Measurements from ENCODE around the gene KMT2D.

GRCh38 chr12:49012739-49013138, 47.9 kb downstream of the KMT2D start:
- TF ChIP-seq CTCF (IDR thresholded peaks at IDR 0.05; ENCODE audit: low read depth, low read length) (no peak), POLR2A (IDR thresholded peaks at IDR 0.05; ENCODE audit: extremely low read depth, insufficient read length) (no peak), MYC (IDR thresholded peaks at IDR 0.05; ENCODE audit: low read depth, low read length) (no peak)
- TF ChIP-seq, protein P1, sequence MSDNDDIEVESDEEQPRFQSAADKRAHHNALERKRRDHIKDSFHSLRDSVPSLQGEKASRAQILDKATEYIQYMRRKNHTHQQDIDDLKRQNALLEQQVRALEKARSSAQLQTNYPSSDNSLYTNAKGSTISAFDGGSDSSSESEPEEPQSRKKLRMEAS (IDR thresholded peaks at IDR 0.05; ENCODE audit: low read depth, low read length) = no peak
